ENCODE measurements around the gene CDK5RAP1. TPM values are rescaled to one million over a fixed set of nuclear protein-coding genes. Genes with fewer than 3 reads are reported as not detected.

CDK5RAP1 gene
- total and polyA plus RNA-seq, 2 of the 4 experiments (the other 2 are of a cell fraction): 23.9 to 28.1 TPM

GRCh38 chr20:33388268-33388667 is 13.1 kb downstream of the CDK5RAP1 start:
- no peak overlapping the region for H3K9ac ChIP-seq (ENCODE audit: low read depth, low read length)
- BruUV-seq (replicated peaks): no TSS peak
- no peak overlapping the region for H4K5ac ChIP-seq (ENCODE audit: low read depth, low read length)
- H3K27me3 ChIP-seq (ENCODE audit: control insufficient read depth, insufficient read depth, low read length): no peaks in the 10 kb centered on the region
- ChIA-PET POLR2A (ENCODE audit: unreplicated experiment) (no interaction called here), CTCF (no interaction called here)
- in situ Hi-C loops (cut with MboI; ENCODE audit: low sequenced_read_pairs) (no loop called here), dilution Hi-C loops (cut with HindIII; ENCODE audit: low sequenced_read_pairs, unreplicated experiment) (no loop called here), intact Hi-C loops (cut with micrococcal nuclease) (no loop called here)
- no peaks in the 10 kb centered on the region for H3K9me3 ChIP-seq (ENCODE audit: control insufficient read depth, insufficient read depth, low read length)
- H3K4ac ChIP-seq (ENCODE audit: low read depth, low read length): no peak overlapping the region
- no peak overlapping the region for H4K91ac ChIP-seq (ENCODE audit: insufficient read depth, low read depth, low read length)
- H2AK9ac ChIP-seq (replicated peaks; ENCODE audit: low read depth, low read length, poor library complexity): no peak overlapping the region
- H3K4me1 ChIP-seq (ENCODE audit: control insufficient read depth, insufficient read depth, low read length): no peaks in the 10 kb centered on the region
- TF ChIP-seq BHLHE40 (IDR thresholded peaks at IDR 0.05; ENCODE audit: low read depth, low read length) (no peak), ELK1 (IDR thresholded peaks at IDR 0.05; ENCODE audit: borderline replicate concordance, low read depth, low read length) (no peak), CHD1 (IDR thresholded peaks at IDR 0.05; ENCODE audit: low read depth, low read length) (no peak), MAZ (IDR thresholded peaks at IDR 0.05; ENCODE audit: borderline replicate concordance, low read depth, low read length) (no peak), MAFK (IDR thresholded peaks at IDR 0.05; ENCODE audit: low read depth, low read length) (no peak), CTCF (conservative IDR thresholded peaks at IDR 0.05; ENCODE audit: low read depth, low read length) (no peak), CEBPB (IDR thresholded peaks at IDR 0.05; ENCODE audit: low read depth, low read length) (no peak), RFX5 (IDR thresholded peaks at IDR 0.05; ENCODE audit: low read depth, low read length) (no peak), NFE2L2 (IDR thresholded peaks at IDR 0.05; ENCODE audit: low read depth, low read length) (no peak), FOS (IDR thresholded peaks at IDR 0.05; ENCODE audit: low read depth, low read length) (no peak), POLR2A (IDR thresholded peaks at IDR 0.05; ENCODE audit: low read depth, low read length) (no peak), MXI1 (IDR thresholded peaks at IDR 0.05; ENCODE audit: borderline replicate concordance, low read depth, low read length) (no peak), USF2 (IDR thresholded peaks at IDR 0.05; ENCODE audit: low read depth, low read length) (no peak), RCOR1 (IDR thresholded peaks at IDR 0.05; ENCODE audit: insufficient replicate concordance, low read length) (no peak), SMC3 (IDR thresholded peaks at IDR 0.05; ENCODE audit: low read depth, low read length) (no peak), RAD21 (IDR thresholded peaks at IDR 0.05; ENCODE audit: low read length) (no peak)
- no peak overlapping the region for H2BK5ac ChIP-seq (ENCODE audit: low read depth, low read length, poor library complexity, severe bottlenecking)
- H3K27ac ChIP-seq (ENCODE audit: insufficient read depth, low read length): no peak overlapping the region
- no peak overlapping the region for H3K4me2 ChIP-seq (ENCODE audit: low read depth, low read length)
- H3K18ac ChIP-seq (ENCODE audit: low read depth, low read length): no peak overlapping the region
- H2BK15ac ChIP-seq (ENCODE audit: low read depth, low read length): no peak overlapping the region
- no peak overlapping the region for H3K23ac ChIP-seq (ENCODE audit: low read depth, low read length)
- H3K14ac ChIP-seq (replicated peaks; ENCODE audit: low read depth, low read length): no peak overlapping the region
- WGBS, 2 experiments (ENCODE audit: extremely low coverage in 2 of 2, insufficient read length in 1 of 2): no CpG with 5 or more reads among the region's 3 CpGs
- no peak for ATAC-seq (ENCODE audit: low read depth)
- peaks cover 0 to 8% of the 10 kb centered on the region in 2 experiments; a peak in 3 of 4 replicates for H3K79me1 ChIP-seq (ENCODE audit: low read depth in 1 of 2, low read length in 2 of 2)
- H2BK120ac ChIP-seq (ENCODE audit: low read depth, low read length): no peak overlapping the region
- no peaks in the 10 kb centered on the region for H4K20me1 ChIP-seq (ENCODE audit: insufficient read depth, low read length)
- no peak for DNase-seq
- H3K9me1 ChIP-seq (ENCODE audit: insufficient read depth, low read length): no peaks in the 10 kb centered on the region
- no peak overlapping the region for H3K56ac ChIP-seq (ENCODE audit: extremely low read depth, insufficient read depth, low read length)
- no peak overlapping the region for H3K4me3 ChIP-seq (ENCODE audit: insufficient read depth, low read depth, low read length)
- H2BK20ac ChIP-seq (ENCODE audit: low read depth, low read length): no peak overlapping the region
- no peak overlapping the region for H2AK5ac ChIP-seq (ENCODE audit: low read depth, low read length)
- no peak overlapping the region for H2AFZ ChIP-seq (replicated peaks; ENCODE audit: low read length, poor library complexity)
- no peak overlapping the region for H4K8ac ChIP-seq (ENCODE audit: low read depth in 2 of 2, low read length in 2 of 2)
- peaks cover 23% of the 10 kb centered on the region for H3K36me3 ChIP-seq (ENCODE audit: control insufficient read depth, insufficient read depth, low read length)

Measured in IMR-90 (cell line).